HEK293 (cell line): ENCODE data around the gene AMPD3.
"Not testable (repeated sequence)": the region's sequence is repeated elsewhere in the genome, so short reads cannot be mapped to it uniquely, and the experiment has no call there.

Experiments used
- CTCF ChIA-PET: fragments of 350-600 bp; formaldehyde crosslinking; extraction: SDS; loops from one replicate; lab custom pipeline; 2021; ENCODE audit warnings: antibody characterized with exemption; lab: Yijun Ruan, JAX
- POLR2A ChIA-PET: fragments of 300-600 bp; formaldehyde crosslinking; extraction: SDS; loops from one replicate; lab custom pipeline; 2020; ENCODE audit warnings: antibody characterized with exemption, inconsistent platforms; lab: Yijun Ruan, JAX
- H3K27ac ChIP-seq: fragments of 200-500 bp; sonication (Bioruptor generic); 2 replicates; pipeline ENCODE4 v1.5.1; 2014; ENCODE audit warnings: low read depth, low read length, control low read depth, inconsistent platforms; ENCODE audit errors: extremely low read depth
- H3K36me3 ChIP-seq, 2 experiments: fragments of 200-500 bp in 1 of 2; sonication (Bioruptor generic) in 1 of 2; 1 replicate in 1 of 2; 2 replicates in 1 of 2; pipeline ENCODE4 v1.5.1; 2014 to 2017; ENCODE audit warnings: inconsistent platforms in 2 of 2, low read length in 2 of 2; ENCODE audit not compliant: control insufficient read depth in 2 of 2, insufficient read depth in 1 of 2
- H3K4me1 ChIP-seq: fragments of 200-500 bp; sonication (Bioruptor generic); 2 replicates; pipeline ENCODE4 v1.5.1; 2014; ENCODE audit warnings: mild to moderate bottlenecking, low read length, inconsistent platforms; ENCODE audit not compliant: control insufficient read depth, insufficient read depth
- H3K4me3 ChIP-seq: 2 replicates; pipeline ENCODE4 v1.5.1; 2011; ENCODE audit warnings: low read depth, mild to moderate bottlenecking, control low read depth, low read length, moderate library complexity
- H3K9me3 ChIP-seq: fragments of 200-500 bp; sonication (Bioruptor generic); 2 replicates; pipeline ENCODE4 v1.5.1; 2014; ENCODE audit warnings: low read depth, low read length, inconsistent platforms; ENCODE audit not compliant: control insufficient read depth, insufficient read depth
- KLF10 ChIP-seq: fragments of 450-650 bp; IDR thresholded peaks from 2 replicates; pipeline ENCODE4 v1.5.1; 2018; ENCODE audit warnings: missing biosample characterization, mild to moderate bottlenecking, missing genetic modification characterization
- KLF8 ChIP-seq: fragments of 450-650 bp; formaldehyde crosslinking; IDR thresholded peaks from 2 replicates; pipeline ENCODE4 v1.5.1; 2016; ENCODE audit warnings: missing biosample characterization, missing genetic modification characterization
- MZF1 ChIP-seq: fragments of 450-650 bp; formaldehyde crosslinking; IDR thresholded peaks from 2 replicates; pipeline ENCODE4 v1.5.1; 2017; ENCODE audit warnings: missing biosample characterization, missing genetic modification characterization, borderline replicate concordance
- SP7 ChIP-seq: fragments of 450-650 bp; formaldehyde crosslinking; IDR thresholded peaks from 2 replicates; pipeline ENCODE4 v1.5.1; 2016; ENCODE audit warnings: missing biosample characterization, missing genetic modification characterization
- ZBTB1 ChIP-seq: fragments of 450-650 bp; formaldehyde crosslinking; IDR thresholded peaks from 2 replicates; pipeline ENCODE4 v1.5.1; 2016; ENCODE audit warnings: missing biosample characterization, missing genetic modification characterization
- ZBTB8A ChIP-seq: fragments of 450-650 bp; formaldehyde crosslinking; IDR thresholded peaks from 2 replicates; pipeline ENCODE4 v1.5.1; 2016; ENCODE audit warnings: missing biosample characterization, missing genetic modification characterization
- ZFP37 ChIP-seq: fragments of 450-650 bp; formaldehyde crosslinking; IDR thresholded peaks from 2 replicates; pipeline ENCODE4 v1.5.1; 2016; ENCODE audit warnings: missing biosample characterization, missing genetic modification characterization
- ZNF112 ChIP-seq: fragments of 450-650 bp; formaldehyde crosslinking; IDR thresholded peaks from 2 replicates; pipeline ENCODE4 v1.5.0; 2017; ENCODE audit warnings: missing biosample characterization, missing genetic modification characterization
- ZNF132 ChIP-seq: fragments of 450-650 bp; formaldehyde crosslinking; IDR thresholded peaks from 2 replicates; pipeline ENCODE4 v1.5.1; 2017; ENCODE audit warnings: missing biosample characterization, missing genetic modification characterization, borderline replicate concordance
- ZNF133 ChIP-seq: fragments of 450-650 bp; formaldehyde crosslinking; IDR thresholded peaks from 2 replicates; pipeline ENCODE4 v1.5.1; 2016; ENCODE audit warnings: missing biosample characterization, missing genetic modification characterization
- ZNF19 ChIP-seq: fragments of 450-650 bp; formaldehyde crosslinking; IDR thresholded peaks from 2 replicates; pipeline ENCODE4; 2016; ENCODE audit warnings: missing biosample characterization, missing genetic modification characterization, low read depth
- ZNF2 ChIP-seq: fragments of 450-650 bp; formaldehyde crosslinking; IDR thresholded peaks from 2 replicates; pipeline ENCODE4 v1.5.1; 2016; ENCODE audit warnings: missing biosample characterization, missing genetic modification characterization
- ZNF354C ChIP-seq: fragments of 450-650 bp; formaldehyde crosslinking; IDR thresholded peaks from 2 replicates; pipeline ENCODE4 v1.5.1; 2016; ENCODE audit warnings: missing biosample characterization, missing genetic modification characterization, low read depth, borderline replicate concordance
- ZNF362 ChIP-seq: fragments of 450-650 bp; formaldehyde crosslinking; IDR thresholded peaks from 2 replicates; pipeline ENCODE4 v1.5.1; 2016; ENCODE audit warnings: missing biosample characterization, missing genetic modification characterization
- ZNF37A ChIP-seq: fragments of 450-650 bp; IDR thresholded peaks from 2 replicates; pipeline ENCODE4 v1.5.1; 2018; ENCODE audit warnings: missing biosample characterization, missing genetic modification characterization
- ZNF488 ChIP-seq: fragments of 450-650 bp; formaldehyde crosslinking; IDR thresholded peaks from 2 replicates; pipeline ENCODE4 v1.5.1; 2016; ENCODE audit warnings: missing biosample characterization, missing genetic modification characterization
- ZNF670 ChIP-seq: fragments of 450-650 bp; formaldehyde crosslinking; IDR thresholded peaks from 2 replicates; pipeline ENCODE4 v1.5.1; 2016; ENCODE audit warnings: missing biosample characterization, missing genetic modification characterization, low read depth
- ZNF707 ChIP-seq: fragments of 450-650 bp; formaldehyde crosslinking; IDR thresholded peaks from 2 replicates; pipeline ENCODE4 v1.5.1; 2016; ENCODE audit warnings: missing biosample characterization, missing genetic modification characterization
- ZNF76 ChIP-seq: fragments of 450-650 bp; formaldehyde crosslinking; IDR thresholded peaks from 2 replicates; pipeline ENCODE4; 2016; ENCODE audit warnings: low read depth, missing biosample characterization, missing genetic modification characterization, borderline replicate concordance
- ZNF776 ChIP-seq: fragments of 450-650 bp; formaldehyde crosslinking; IDR thresholded peaks from 2 replicates; pipeline ENCODE4 v1.5.0; 2017; ENCODE audit warnings: missing biosample characterization, missing genetic modification characterization, borderline replicate concordance
- ZNF792 ChIP-seq: fragments of 450-650 bp; formaldehyde crosslinking; IDR thresholded peaks from 2 replicates; pipeline ENCODE4 v1.5.1; 2016; ENCODE audit warnings: missing biosample characterization, missing genetic modification characterization
- TF ChIP-seq, protein P1 (sequence below): fragments of 450-650 bp; formaldehyde crosslinking; IDR thresholded peaks from 2 replicates; pipeline ENCODE4 v1.5.1; 2016; ENCODE audit warnings: missing biosample characterization, missing genetic modification characterization

The AMPD3 gene

DNA sequence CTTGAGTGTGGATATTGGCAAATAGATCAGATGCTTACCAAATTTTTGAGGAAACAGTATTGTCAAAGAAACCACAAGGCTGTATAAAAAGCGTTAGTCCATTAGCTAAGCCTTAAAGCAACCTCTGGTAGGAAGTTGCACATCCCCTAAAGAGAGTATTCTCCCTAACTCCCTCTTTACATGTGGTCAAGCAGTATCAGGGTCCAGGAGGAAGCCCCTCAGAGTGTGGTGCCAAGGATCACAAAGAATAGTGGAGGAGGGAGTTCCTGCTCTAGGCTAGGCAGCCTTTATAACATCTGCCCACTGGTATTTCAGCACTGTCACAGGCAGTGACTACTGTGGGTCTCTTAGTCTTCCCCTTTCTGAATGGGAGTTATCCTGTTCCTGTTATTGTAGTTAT lies 18.8 kb upstream of the AMPD3 start:
- no peak for TF ChIP-seq ZNF133 (tag by site-specific recombination)
- TF ChIP-seq ZFP37 (tag by site-specific recombination): no peak
- no peak for TF ChIP-seq ZBTB8A (tag by site-specific recombination)
- no peak for TF ChIP-seq KLF8
- TF ChIP-seq ZNF112 (tag by site-specific recombination): no peak
- no peak for TF ChIP-seq ZNF132 (tag by site-specific recombination)
- TF ChIP-seq MZF1 (tag by site-specific recombination): no peak
- TF ChIP-seq ZNF19 (tag by site-specific recombination): no peak
- no peak for TF ChIP-seq ZNF362 (tag by site-specific recombination)
- no peak for TF ChIP-seq SP7 (tag by site-specific recombination)
- TF ChIP-seq, protein P1, sequence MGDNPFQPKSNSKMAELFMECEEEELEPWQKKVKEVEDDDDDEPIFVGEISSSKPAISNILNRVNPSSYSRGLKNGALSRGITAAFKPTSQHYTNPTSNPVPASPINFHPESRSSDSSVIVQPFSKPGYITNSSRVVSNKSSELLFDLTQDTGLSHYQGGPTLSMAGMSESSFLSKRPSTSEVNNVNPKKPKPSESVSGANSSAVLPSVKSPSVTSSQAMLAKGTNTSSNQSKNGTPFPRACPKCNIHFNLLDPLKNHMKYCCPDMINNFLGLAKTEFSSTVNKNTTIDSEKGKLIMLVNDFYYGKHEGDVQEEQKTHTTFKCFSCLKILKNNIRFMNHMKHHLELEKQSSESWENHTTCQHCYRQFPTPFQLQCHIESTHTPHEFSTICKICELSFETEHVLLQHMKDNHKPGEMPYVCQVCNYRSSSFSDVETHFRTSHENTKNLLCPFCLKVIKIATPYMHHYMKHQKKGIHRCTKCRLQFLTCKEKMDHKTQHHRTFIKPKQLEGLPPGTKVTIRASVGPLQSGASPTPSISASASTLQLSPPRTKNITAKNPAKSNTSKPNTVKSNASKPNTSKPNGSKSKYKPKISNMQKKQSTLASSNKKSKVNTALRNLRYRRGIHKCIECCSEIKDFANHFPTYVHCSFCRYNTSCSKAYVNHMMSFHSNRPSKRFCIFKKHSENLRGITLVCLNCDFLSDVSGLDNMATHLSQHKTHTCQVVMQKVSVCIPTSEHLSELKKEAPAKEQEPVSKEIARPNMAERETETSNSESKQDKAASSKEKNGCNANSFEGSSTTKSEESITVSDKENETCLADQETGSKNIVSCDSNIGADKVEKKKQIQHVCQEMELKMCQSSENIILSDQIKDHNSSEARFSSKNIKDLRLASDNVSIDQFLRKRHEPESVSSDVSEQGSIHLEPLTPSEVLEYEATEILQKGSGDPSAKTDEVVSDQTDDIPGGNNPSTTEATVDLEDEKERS: no peak
- no peak for TF ChIP-seq ZNF776 (tag by site-specific recombination)
- TF ChIP-seq ZNF76 (tag by site-specific recombination): no peak
- TF ChIP-seq ZNF792 (tag by site-specific recombination): no peak
- no peak for TF ChIP-seq ZBTB1 (tag by site-specific recombination)
- no peak for TF ChIP-seq ZNF2 (tag by site-specific recombination)
- no peak for TF ChIP-seq KLF10 (tag by site-specific recombination)
- TF ChIP-seq ZNF707 (tag by site-specific recombination): no peak
- no peak for TF ChIP-seq ZNF670 (tag by site-specific recombination)
- POLR2A ChIA-PET: no interaction called here
- CTCF ChIA-PET: interaction anchor here (1.6 kb wide), 1 partner anchor 30 kb away, joined by 5 read pairs; no protein-coding TSS in a partner anchor

DNA sequence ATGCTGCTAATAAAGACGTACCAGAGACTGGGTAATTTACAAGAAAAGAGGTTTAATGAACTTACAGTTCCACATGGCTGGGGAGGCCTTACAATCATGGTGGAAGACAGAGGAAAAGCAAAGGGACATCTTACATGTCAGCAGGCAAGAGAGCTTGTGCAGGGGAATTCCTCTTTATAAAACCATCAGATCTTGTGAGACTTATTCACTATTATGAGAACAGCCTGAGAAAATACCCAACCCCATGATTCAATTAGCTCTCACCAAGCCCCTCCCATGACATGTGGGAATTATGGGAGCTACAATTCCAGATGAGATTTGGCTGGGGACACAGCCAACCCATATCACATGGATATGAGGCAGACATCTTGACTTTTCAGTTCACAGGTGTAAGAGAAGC lies 18.4 kb upstream of the AMPD3 start:
- CTCF ChIA-PET: interaction anchor here (1.6 kb wide), 1 partner anchor 30 kb away, joined by 5 read pairs; no protein-coding TSS in a partner anchor
- H3K27ac ChIP-seq, H3K4me3 ChIP-seq, POLR2A ChIA-PET, H3K4me1 ChIP-seq, H3K36me3 ChIP-seq, H3K9me3 ChIP-seq: not testable (repeated sequence)

More for the DNA sequence above, 18.8 kb upstream of the AMPD3 start:
- H3K4me3 ChIP-seq: no peak overlapping the region
- H3K9me3 ChIP-seq: no peaks in the 10 kb centered on the region
- H3K27ac ChIP-seq: no peak overlapping the region
- no peaks in the 10 kb centered on the region for H3K36me3 ChIP-seq
- no peaks in the 10 kb centered on the region for H3K4me1 ChIP-seq

- ChIA-PET CTCF (no interaction called here), POLR2A (no interaction called here)
- no peaks in the 10 kb centered on the region for H3K9me3 ChIP-seq
- H3K36me3 ChIP-seq: no peaks in the 10 kb centered on the region
- TF ChIP-seq ZBTB8A (tag by site-specific recombination) (no peak), ZNF37A (tag by site-specific recombination) (no peak), ZNF488 (tag by site-specific recombination) (no peak), ZNF354C (tag by site-specific recombination) (no peak)
- H3K27ac ChIP-seq: no peak overlapping the region
- no peaks in the 10 kb centered on the region for H3K4me1 ChIP-seq
- no peak overlapping the region for H3K4me3 ChIP-seq
These were observed 16.6 kb upstream of the AMPD3 start for GRCh38 chr11:10438458-10438857.
